ENCODE measurements around the gene RAB11FIP3. TPM values are rescaled to one million over a fixed set of nuclear protein-coding genes. Genes with fewer than 3 reads are reported as not detected.
A peak's percentile ranks its signal among the peaks of the same experiment; 100 is the strongest.

The RAB11FIP3 gene
- total and polyA plus RNA-seq, 2 of the 13 experiments (the other 11 are each of a cell fraction or from before 2014, with no cell fraction given) = 34.3 to 57.6 TPM

DNA sequence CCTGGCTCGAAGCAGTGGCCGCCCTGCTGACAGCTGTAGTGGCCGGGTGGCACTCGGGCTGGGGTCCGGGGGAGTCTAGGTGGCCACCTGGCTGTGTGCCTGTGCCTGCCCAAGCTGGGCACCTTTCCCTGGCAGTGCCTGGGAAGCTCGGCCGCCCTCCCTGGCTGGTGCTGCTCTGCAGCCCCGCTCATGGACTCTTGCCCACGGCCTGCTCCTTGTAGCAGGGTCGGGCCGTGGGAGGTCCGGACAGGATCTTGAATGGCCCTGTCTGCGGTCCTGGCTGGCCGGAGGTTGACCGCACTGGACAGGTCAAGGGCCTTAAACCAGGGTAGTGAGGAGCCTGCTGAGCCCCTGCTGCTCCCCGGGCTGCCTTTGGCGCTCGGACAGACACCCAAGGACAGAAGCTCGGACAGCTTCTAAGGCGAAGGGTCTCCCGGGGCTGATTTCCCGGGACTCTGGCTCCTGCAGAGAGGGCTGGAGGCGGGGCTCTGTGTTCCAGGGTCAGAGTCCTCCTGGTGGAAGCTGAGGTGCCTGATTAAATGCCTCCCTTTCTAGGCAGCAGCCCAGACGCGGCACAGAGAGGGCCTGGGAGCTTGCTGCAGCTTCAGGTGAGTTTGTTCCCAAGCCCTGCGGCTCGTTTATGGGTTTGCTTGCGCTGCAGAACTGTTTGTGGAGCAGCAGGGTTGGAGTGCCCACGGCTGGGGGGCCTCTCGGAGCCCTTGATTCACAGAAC is 108.1 kb downstream of the RAB11FIP3 start (continued):
- no peak for TF ChIP-seq ATF4 (CRISPR knock-in tag; IDR thresholded peaks at IDR 0.05)
- TF ChIP-seq NFATC3 (CRISPR knock-in tag; IDR thresholded peaks at IDR 0.05) = 0 out of 2 replicates have a peak, but pooled peaks have one; percentile 23
- TF ChIP-seq HOXA3 (CRISPR knock-in tag; IDR thresholded peaks at IDR 0.05) = peak; percentile 53
- TF ChIP-seq SKI (IDR thresholded peaks at IDR 0.05; ENCODE audit: partially characterized antibody) = peak; percentile 4
- peak; percentile 52; the same call in 1 of the 2 replicates for TF ChIP-seq PHF8 (CRISPR knock-in tag; IDR thresholded peaks at IDR 0.05)
- 0 out of 2 replicates have a peak, but pooled peaks have one; percentile 19 for TF ChIP-seq GFI1 (CRISPR knock-in tag; IDR thresholded peaks at IDR 0.05; ENCODE audit: borderline replicate concordance)
- TF ChIP-seq, protein P1, sequence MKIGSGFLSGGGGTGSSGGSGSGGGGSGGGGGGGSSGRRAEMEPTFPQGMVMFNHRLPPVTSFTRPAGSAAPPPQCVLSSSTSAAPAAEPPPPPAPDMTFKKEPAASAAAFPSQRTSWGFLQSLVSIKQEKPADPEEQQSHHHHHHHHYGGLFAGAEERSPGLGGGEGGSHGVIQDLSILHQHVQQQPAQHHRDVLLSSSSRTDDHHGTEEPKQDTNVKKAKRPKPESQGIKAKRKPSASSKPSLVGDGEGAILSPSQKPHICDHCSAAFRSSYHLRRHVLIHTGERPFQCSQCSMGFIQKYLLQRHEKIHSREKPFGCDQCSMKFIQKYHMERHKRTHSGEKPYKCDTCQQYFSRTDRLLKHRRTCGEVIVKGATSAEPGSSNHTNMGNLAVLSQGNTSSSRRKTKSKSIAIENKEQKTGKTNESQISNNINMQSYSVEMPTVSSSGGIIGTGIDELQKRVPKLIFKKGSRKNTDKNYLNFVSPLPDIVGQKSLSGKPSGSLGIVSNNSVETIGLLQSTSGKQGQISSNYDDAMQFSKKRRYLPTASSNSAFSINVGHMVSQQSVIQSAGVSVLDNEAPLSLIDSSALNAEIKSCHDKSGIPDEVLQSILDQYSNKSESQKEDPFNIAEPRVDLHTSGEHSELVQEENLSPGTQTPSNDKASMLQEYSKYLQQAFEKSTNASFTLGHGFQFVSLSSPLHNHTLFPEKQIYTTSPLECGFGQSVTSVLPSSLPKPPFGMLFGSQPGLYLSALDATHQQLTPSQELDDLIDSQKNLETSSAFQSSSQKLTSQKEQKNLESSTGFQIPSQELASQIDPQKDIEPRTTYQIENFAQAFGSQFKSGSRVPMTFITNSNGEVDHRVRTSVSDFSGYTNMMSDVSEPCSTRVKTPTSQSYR (CRISPR knock-in tag; IDR thresholded peaks at IDR 0.05; ENCODE audit: borderline replicate concordance) = 0 out of 2 replicates have a peak, but pooled peaks have one; percentile 8
- TF ChIP-seq SMC3 (IDR thresholded peaks at IDR 0.05; ENCODE audit: low read length) = no peak
- no peak for TF ChIP-seq ZNF143 (CRISPR knock-in tag; IDR thresholded peaks at IDR 0.05)
- peak; percentile 76 for TF ChIP-seq HNF4G (IDR thresholded peaks at IDR 0.05; ENCODE audit: borderline replicate concordance, low read depth, low read length)
- peak; percentile 55; the same call in 1 of the 2 replicates for TF ChIP-seq HNF4G (CRISPR knock-in tag; IDR thresholded peaks at IDR 0.05; ENCODE audit: borderline replicate concordance, low read depth)
- TF ChIP-seq PHF21A (CRISPR knock-in tag; IDR thresholded peaks at IDR 0.05) = peak; percentile 84
- peak; percentile 49; the same call in 1 of the 2 replicates for TF ChIP-seq ZBTB7A (CRISPR knock-in tag; IDR thresholded peaks at IDR 0.05)
- TF ChIP-seq, protein P2, sequence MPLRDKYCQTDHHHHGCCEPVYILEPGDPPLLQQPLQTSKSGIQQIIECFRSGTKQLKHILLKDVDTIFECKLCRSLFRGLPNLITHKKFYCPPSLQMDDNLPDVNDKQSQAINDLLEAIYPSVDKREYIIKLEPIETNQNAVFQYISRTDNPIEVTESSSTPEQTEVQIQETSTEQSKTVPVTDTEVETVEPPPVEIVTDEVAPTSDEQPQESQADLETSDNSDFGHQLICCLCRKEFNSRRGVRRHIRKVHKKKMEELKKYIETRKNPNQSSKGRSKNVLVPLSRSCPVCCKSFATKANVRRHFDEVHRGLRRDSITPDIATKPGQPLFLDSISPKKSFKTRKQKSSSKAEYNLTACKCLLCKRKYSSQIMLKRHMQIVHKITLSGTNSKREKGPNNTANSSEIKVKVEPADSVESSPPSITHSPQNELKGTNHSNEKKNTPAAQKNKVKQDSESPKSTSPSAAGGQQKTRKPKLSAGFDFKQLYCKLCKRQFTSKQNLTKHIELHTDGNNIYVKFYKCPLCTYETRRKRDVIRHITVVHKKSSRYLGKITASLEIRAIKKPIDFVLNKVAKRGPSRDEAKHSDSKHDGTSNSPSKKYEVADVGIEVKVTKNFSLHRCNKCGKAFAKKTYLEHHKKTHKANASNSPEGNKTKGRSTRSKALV (CRISPR knock-in tag; IDR thresholded peaks at IDR 0.05) = peak; percentile 40; the same call in 1 of the 2 replicates
- TF ChIP-seq PCBP1 (IDR thresholded peaks at IDR 0.05; ENCODE audit: borderline replicate concordance, low read depth, low read length) = no peak
- TF ChIP-seq ZNF367 (CRISPR knock-in tag; IDR thresholded peaks at IDR 0.05; ENCODE audit: borderline replicate concordance) = no peak
- no peak for TF ChIP-seq ELF1 (CRISPR knock-in tag; IDR thresholded peaks at IDR 0.05)
- peak; percentile 31; the same call in 1 of the 2 replicates for TF ChIP-seq FOXK1 (CRISPR knock-in tag; IDR thresholded peaks at IDR 0.05; ENCODE audit: borderline replicate concordance, low read depth)
- peak; percentile 26 for TF ChIP-seq TEAD3 (CRISPR knock-in tag; optimal IDR thresholded peaks at IDR 0.05; ENCODE audit: borderline replicate concordance)
- 0 out of 2 replicates have a peak, but pooled peaks have one; percentile 59 for TF ChIP-seq CCDC6 (CRISPR knock-in tag; IDR thresholded peaks at IDR 0.05)
- TF ChIP-seq KDM2A (CRISPR knock-in tag; IDR thresholded peaks at IDR 0.05; ENCODE audit: borderline replicate concordance, low read depth) = peak; percentile 56; the same call in 1 of the 2 replicates
- TF ChIP-seq, protein P3, sequence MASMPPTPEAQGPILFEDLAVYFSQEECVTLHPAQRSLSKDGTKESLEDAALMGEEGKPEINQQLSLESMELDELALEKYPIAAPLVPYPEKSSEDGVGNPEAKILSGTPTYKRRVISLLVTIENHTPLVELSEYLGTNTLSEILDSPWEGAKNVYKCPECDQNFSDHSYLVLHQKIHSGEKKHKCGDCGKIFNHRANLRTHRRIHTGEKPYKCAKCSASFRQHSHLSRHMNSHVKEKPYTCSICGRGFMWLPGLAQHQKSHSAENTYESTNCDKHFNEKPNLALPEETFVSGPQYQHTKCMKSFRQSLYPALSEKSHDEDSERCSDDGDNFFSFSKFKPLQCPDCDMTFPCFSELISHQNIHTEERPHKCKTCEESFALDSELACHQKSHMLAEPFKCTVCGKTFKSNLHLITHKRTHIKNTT (CRISPR knock-in tag; IDR thresholded peaks at IDR 0.05) = no peak
- TF ChIP-seq ZNF589 (CRISPR knock-in tag; conservative IDR thresholded peaks at IDR 0.05) = no peak
